ENCODE data around the gene RPL10. TPM values are rescaled to one million over a fixed set of nuclear protein-coding genes. Genes with fewer than 3 reads are reported as not detected.

Gene RPL10
- polyA plus RNA-seq, 3 donors from 2014 or later = 2,085 to 3,021 (median 2,819) TPM

- Mint-ChIP-seq H3K36me3 (peaks cover 0 to 27% (median 5%) of the 10 kb centered on the region in 3 donors), H3K27ac (peak overlapping the region; percentile 82 to 93 (median 88))
- DNase-seq = no peak
These were observed 32.0 kb upstream of the RPL10 start for GRCh38 chrX:154365997-154366665.

DNA sequence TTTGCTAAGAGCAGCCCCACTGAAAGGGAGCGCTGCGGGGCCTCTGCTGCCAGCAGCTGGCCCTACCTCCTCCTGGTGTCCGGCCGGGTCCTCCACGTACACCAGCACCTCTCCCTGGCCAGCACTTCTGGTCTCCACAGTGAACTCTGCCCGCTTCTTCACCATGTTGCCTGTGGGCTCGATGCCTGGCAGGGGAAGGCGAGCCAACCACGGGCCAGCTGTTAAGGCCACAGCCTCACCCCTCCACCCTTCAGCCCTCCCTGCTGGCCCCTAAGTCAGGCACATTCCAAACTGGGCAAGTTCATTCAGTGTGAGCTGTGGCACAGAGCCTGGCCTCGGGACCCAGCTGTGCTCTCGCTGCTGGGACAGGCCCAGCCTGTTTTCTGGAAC, 31.5 kb upstream of the RPL10 start:
- DNase-seq = peak in 1 of 3 donors; percentile 51
- peak overlapping the region; percentile 82 to 93 (median 88) for H3K27ac Mint-ChIP-seq

More at GRCh38 chrX:154365997-154366665, 32.0 kb upstream of the RPL10 start:
- Mint-ChIP-seq H3K4me3 (peak overlapping the region in 3 of 5 donors; percentile 54 to 73 (median 71)), H3K4me1 (peaks cover 33 to 54% of the 10 kb centered on the region in 2 donors), H3K9me3 (peaks cover 0 to 4% (median 0%) of the 10 kb centered on the region in 6 donors), H3K27me3 (ENCODE audit: low read depth in 3 of 3) (peaks cover 63 to 64% (median 63%) of the 10 kb centered on the region in 3 donors)

GRCh38 chrX:154367474-154368308, 30.5 kb upstream of the RPL10 start:
- no peak for DNase-seq
- Mint-ChIP-seq H3K27ac (peak overlapping the region; percentile 92 to 99 (median 97)), H3K9me3 (peaks cover 0 to 4% (median 0%) of the 10 kb centered on the region in 6 donors), H3K4me3 (peak overlapping the region; percentile 87 to 96 (median 94)), H3K27me3 (ENCODE audit: low read depth in 3 of 3) (peaks cover 56 to 62% (median 60%) of the 10 kb centered on the region in 3 donors), H3K36me3 (peaks cover 0 to 23% (median 5%) of the 10 kb centered on the region in 3 donors), H3K4me1 (peaks cover 33 to 52% of the 10 kb centered on the region in 2 donors)

More for the DNA sequence above, 31.5 kb upstream of the RPL10 start:
- Mint-ChIP-seq H3K27me3 (ENCODE audit: low read depth in 3 of 3) (peaks cover 58 to 60% (median 58%) of the 10 kb centered on the region in 3 donors), H3K4me3 (peak overlapping the region; percentile 27 to 73 (median 54)), H3K36me3 (peaks cover 0 to 24% (median 5%) of the 10 kb centered on the region in 3 donors), H3K9me3 (peaks cover 0 to 4% (median 0%) of the 10 kb centered on the region in 6 donors), H3K4me1 (peaks cover 27 to 48% of the 10 kb centered on the region in 2 donors)

GRCh38 chrX:154368630-154369448, 29.3 kb upstream of the RPL10 start:
- peaks cover 43 to 58% of the 10 kb centered on the region in 2 donors for H3K4me1 Mint-ChIP-seq

DNA sequence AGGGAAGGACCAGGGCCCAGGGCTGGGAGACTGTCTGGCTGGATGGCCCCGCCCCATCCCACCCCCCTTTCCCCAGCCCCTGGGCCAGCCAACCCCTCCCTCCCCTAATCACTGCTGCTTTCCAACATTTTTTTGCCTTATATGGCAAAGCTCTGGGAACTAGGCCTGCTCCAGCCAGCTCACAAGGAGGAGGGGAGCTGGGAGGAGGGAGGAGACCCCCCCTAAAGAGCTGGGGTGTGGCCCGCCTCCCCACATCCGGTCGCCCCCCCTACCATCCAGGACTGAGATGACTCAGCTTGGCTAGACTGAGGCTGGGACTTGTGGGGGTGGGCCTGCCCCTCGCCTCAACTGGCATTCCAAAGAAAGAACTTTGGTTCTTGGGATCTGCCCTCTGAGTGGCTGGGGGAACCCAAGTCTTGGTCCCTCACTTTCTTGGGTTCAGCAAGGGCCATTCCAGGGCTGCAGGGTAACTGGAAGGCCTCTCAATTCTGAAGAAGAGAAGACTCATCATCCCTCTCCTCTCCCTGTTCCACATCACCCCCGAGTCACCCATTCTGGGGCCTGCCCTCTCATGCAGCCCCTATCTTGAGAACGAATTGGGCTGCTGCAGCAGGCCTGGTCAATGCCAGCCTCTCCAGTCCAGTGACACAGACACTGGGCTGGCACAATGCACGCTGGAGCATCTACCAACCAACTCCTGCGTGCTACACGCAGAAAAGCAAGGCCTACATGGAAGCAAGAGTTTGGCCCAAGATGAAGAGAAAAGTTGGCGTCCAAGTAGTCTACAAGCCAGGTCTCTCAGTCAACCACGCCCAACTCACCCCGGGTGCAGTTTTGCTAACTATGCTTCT, 28.5 kb upstream of the RPL10 start:
- Mint-ChIP-seq H3K27ac (peak overlapping the region; percentile 95 to 99 (median 98)), H3K36me3 (peaks cover 0 to 14% (median 5%) of the 10 kb centered on the region in 3 donors), H3K4me1 (peaks cover 43 to 57% of the 10 kb centered on the region in 2 donors), H3K9me3 (peaks cover 0 to 6% (median 0%) of the 10 kb centered on the region in 6 donors), H3K27me3 (ENCODE audit: low read depth in 3 of 3) (peaks cover 46 to 55% (median 49%) of the 10 kb centered on the region in 3 donors), H3K4me3 (peak overlapping the region; percentile 93 to 96 (median 94))
- peak; percentile 82 to 84 (median 84) for DNase-seq

More at GRCh38 chrX:154368630-154369448, 29.3 kb upstream of the RPL10 start:
- Mint-ChIP-seq H3K9me3 (peaks cover 0 to 6% (median 0%) of the 10 kb centered on the region in 6 donors), H3K27me3 (ENCODE audit: low read depth in 3 of 3) (peaks cover 52 to 62% (median 57%) of the 10 kb centered on the region in 3 donors), H3K27ac (peak overlapping the region; percentile 92 to 99 (median 97)), H3K4me3 (peak overlapping the region; percentile 87 to 96 (median 94)), H3K36me3 (peaks cover 0 to 18% (median 5%) of the 10 kb centered on the region in 3 donors)
- DNase-seq = peak; percentile 99

DNA sequence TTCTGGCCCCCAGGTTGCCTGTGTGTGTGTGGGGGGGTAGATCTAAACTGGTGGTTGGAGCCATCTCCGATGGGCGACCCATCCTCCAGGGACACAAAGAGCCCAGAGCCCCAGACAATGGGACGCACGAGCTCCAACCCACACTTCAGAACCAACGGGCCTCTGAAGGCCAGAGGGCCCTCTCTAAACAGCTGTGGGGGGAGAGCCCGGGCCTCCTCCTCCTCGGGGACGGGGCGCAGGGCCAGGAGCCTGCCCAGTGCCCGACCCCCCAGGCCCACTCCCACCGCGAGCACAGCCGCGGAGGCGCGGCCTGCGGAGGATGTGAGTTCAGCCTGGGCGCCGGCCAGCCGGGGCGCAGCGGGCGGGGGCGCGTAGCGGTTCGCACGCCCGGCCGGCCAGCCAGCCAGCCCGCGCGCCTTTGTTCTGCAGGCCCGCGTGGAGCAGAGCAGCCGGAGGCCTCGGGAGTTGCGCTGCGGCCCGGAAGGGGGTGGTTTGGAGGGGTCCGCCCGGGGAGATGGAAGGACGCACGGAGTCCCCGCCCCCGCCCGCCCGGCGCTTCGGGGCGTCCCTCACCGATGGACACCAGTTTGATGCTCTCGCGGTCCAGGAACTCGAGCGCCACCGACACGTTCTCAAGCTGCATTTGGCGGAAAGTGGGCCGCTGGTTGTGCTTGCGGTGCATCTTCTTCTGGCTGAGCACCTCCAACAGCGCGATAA, 27.7 kb upstream of the RPL10 start:
- Mint-ChIP-seq H3K9me3 (peaks cover 0 to 5% (median 0%) of the 10 kb centered on the region in 6 donors), H3K36me3 (peaks cover 0 to 12% (median 5%) of the 10 kb centered on the region in 3 donors), H3K27ac (peak overlapping the region; percentile 95 to 99 (median 98)), H3K4me3 (peak overlapping the region; percentile 93 to 96 (median 94)), H3K27me3 (ENCODE audit: low read depth in 3 of 3) (peaks cover 45 to 48% (median 47%) of the 10 kb centered on the region in 3 donors), H3K4me1 (peaks cover 43 to 58% of the 10 kb centered on the region in 2 donors)
- DNase-seq = no peak

- H3K27me3 Mint-ChIP-seq (ENCODE audit: low read depth in 3 of 3) = peaks cover 38 to 45% (median 43%) of the 10 kb centered on the region in 3 donors
- H3K4me1 Mint-ChIP-seq = peaks cover 43 to 55% of the 10 kb centered on the region in 2 donors
- peaks cover 0 to 3% (median 0%) of the 10 kb centered on the region in 6 donors for H3K9me3 Mint-ChIP-seq
- peak overlapping the region; percentile 79 to 96 (median 90) for H3K27ac Mint-ChIP-seq
- peak overlapping the region; percentile 78 to 88 (median 86) for H3K4me3 Mint-ChIP-seq
- H3K36me3 Mint-ChIP-seq = peaks cover 0 to 9% (median 5%) of the 10 kb centered on the region in 3 donors
- DNase-seq = peak; percentile 90 to 92 (median 91)
These were observed 27.0 kb upstream of the RPL10 start for GRCh38 chrX:154371017-154371788.

- Mint-ChIP-seq H3K4me3 (peak overlapping the region; percentile 85 to 93 (median 88)), H3K4me1 (peaks cover 36 to 50% of the 10 kb centered on the region in 2 donors), H3K9me3 (peaks cover 0 to 3% (median 0%) of the 10 kb centered on the region in 6 donors), H3K27ac (peak overlapping the region; percentile 86 to 99 (median 98)), H3K27me3 (ENCODE audit: low read depth in 3 of 3) (peaks cover 33 to 43% (median 41%) of the 10 kb centered on the region in 3 donors), H3K36me3 (peaks cover 0 to 8% (median 5%) of the 10 kb centered on the region in 3 donors)
- DNase-seq = no peak
These were observed 26.3 kb upstream of the RPL10 start for GRCh38 chrX:154371789-154372300.

- H3K27me3 Mint-ChIP-seq (ENCODE audit: low read depth in 3 of 3) = peaks cover 30 to 41% (median 38%) of the 10 kb centered on the region in 3 donors
- H3K27ac Mint-ChIP-seq = peak overlapping the region; percentile 86 to 99 (median 98)
- peaks cover 0 to 5% (median 5%) of the 10 kb centered on the region in 3 donors for H3K36me3 Mint-ChIP-seq
- H3K4me3 Mint-ChIP-seq = peak overlapping the region; percentile 82 to 93 (median 88)
- DNase-seq = peak; percentile 76 to 77 (median 76)
- H3K9me3 Mint-ChIP-seq = peaks cover 0 to 3% (median 0%) of the 10 kb centered on the region in 6 donors
- peaks cover 36 to 48% of the 10 kb centered on the region in 2 donors for H3K4me1 Mint-ChIP-seq
These were observed 25.6 kb upstream of the RPL10 start for GRCh38 chrX:154372612-154373022.

DNA sequence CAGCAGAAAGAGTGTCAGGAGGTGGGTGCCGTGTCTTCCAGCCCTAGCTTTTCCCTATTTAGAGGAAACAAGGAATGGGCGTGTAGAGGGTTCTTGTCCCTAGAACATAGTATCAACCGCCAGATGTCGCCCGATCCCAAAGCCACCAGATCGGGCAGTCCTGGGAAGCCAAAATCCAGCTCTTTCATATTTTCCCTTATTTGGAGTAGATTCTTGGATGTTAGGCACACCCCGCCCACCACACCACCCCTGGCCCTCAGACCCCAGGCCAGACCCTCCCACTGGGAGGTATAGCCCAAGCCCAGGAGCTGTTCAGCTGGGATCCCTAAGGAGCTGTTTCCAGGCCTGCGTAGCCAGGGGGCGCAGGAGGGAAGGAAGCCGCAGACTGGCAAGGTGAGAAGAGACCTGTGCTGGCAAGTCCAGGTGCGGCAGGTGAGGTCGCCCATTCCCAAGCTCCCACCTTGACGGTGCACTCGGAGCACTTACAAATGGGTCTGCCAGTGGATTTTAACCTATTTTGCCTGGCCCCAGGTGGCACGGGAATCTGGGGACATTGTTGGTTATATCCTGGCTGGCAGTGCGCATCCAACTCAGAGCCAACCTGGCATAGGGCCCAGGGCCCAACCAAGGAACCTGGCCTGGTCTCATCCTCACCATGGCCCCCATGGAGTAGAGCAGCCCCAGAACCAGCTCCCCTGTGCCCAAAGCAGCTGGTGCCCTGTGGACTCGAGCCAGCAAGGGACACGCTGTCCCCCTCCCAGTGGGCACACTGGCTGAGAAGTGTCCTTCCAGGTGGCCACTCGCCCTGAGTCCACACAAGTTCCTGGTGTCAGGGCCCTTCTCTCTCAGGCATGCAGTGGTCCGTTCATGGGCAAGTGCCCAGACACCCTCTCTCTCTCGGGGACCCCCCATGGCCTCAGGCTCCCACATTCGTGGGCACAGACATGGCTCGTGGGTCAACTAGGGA, 24.6 kb upstream of the RPL10 start:
- Mint-ChIP-seq H3K36me3 (peaks cover 0 to 5% (median 5%) of the 10 kb centered on the region in 3 donors), H3K27ac (peak overlapping the region; percentile 86 to 99 (median 98)), H3K27me3 (ENCODE audit: low read depth in 3 of 3) (peaks cover 25 to 34% (median 31%) of the 10 kb centered on the region in 3 donors), H3K4me1 (peaks cover 31 to 40% of the 10 kb centered on the region in 2 donors), H3K4me3 (peak overlapping the region; percentile 67 to 91 (median 85)), H3K9me3 (peaks cover 0 to 2% (median 0%) of the 10 kb centered on the region in 6 donors)
- no peak for DNase-seq

All from immature natural killer cell (primary cell).